AG04450 (cell line): ENCODE measurements around the gene TESK1. TPM values are rescaled to one million over a fixed set of nuclear protein-coding genes. Genes with fewer than 3 reads are reported as not detected.
"Not testable (repeated sequence)": the region's sequence is repeated elsewhere in the genome, so short reads cannot be mapped to it uniquely, and the experiment has no call there.

Experiments used
- CTCF ChIA-PET: fragments of 300-600, 350-600 bp; formaldehyde crosslinking; extraction: SDS; loops from one replicate; lab custom pipeline; 2022; ENCODE audit warnings: antibody characterized with exemption, inconsistent platforms; lab: Charles Lee
- POLR2A ChIA-PET: fragments of 350-600 bp; formaldehyde crosslinking; extraction: SDS; loops from one replicate; lab custom pipeline; 2021; ENCODE audit warnings: antibody characterized with exemption, inconsistent platforms; lab: Yijun Ruan, JAX
- DNase-seq: peaks from one replicate; pipeline ENCODE4 v3.0.0-alpha.2; 2011; ENCODE audit warnings: low read depth, low spot score
- H3K27ac ChIP-seq: one replicate; pipeline ENCODE4 v1.5.1; 2012; ENCODE audit warnings: low read depth, low read length, control low read depth
- H3K27me3 ChIP-seq: one replicate; pipeline ENCODE4 v1.6.0; 2012; ENCODE audit warnings: low read length; ENCODE audit not compliant: control insufficient read depth, insufficient read depth
- H3K4me3 ChIP-seq: 2 replicates; pipeline ENCODE4 v1.5.1; 2011; ENCODE audit warnings: mild to moderate bottlenecking, low read depth, low read length, control low read depth
- H3K9me3 ChIP-seq: 2 replicates; pipeline ENCODE4 v1.5.1; 2012; ENCODE audit warnings: low read length; ENCODE audit not compliant: control insufficient read depth, insufficient read depth
- polyA plus RNA-seq: library from polyadenylated mRNA; depleted of rRNA; stranded (reverse); fragments of >200 nt; gene quantifications from 2 replicates; pipeline ENCODE4 v1.2.3, GENCODE V29; 2011
- TF ChIP-seq, protein P1 (sequence below): IDR thresholded peaks from 2 replicates; pipeline ENCODE4 v1.5.1; 2011; ENCODE audit warnings: low read depth, low read length, control low read depth, inconsistent platforms

The TESK1 gene
- polyA plus RNA-seq, 1 experiment: 12.8 TPM

DNA sequence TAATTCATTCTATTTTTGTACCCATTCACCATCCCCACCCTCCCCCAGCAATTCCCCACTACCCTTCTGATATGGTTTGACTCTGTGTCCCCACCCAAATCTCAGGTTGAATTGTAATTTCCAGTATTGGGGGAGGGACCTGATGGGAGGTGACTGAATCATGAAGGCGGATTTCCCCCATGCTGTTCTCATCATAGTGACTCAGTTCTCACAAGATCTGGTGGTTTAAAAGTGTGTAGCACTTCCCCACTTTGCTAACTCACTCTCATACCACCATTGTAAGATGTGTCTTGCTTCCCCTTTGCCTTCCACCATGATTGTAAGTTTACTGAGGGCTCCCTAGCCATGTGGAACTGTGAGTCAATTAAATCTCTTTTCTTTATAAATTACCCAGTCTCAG is 25.9 kb upstream of the TESK1 start:
- Histone ChIP-seq H3K27me3 (peaks cover 2% of the 10 kb centered on the region), H3K9me3 (peaks cover 14% of the 10 kb centered on the region), H3K4me3 (no peak overlapping the region), H3K27ac (no peak overlapping the region)
- TF ChIP-seq, protein P1, sequence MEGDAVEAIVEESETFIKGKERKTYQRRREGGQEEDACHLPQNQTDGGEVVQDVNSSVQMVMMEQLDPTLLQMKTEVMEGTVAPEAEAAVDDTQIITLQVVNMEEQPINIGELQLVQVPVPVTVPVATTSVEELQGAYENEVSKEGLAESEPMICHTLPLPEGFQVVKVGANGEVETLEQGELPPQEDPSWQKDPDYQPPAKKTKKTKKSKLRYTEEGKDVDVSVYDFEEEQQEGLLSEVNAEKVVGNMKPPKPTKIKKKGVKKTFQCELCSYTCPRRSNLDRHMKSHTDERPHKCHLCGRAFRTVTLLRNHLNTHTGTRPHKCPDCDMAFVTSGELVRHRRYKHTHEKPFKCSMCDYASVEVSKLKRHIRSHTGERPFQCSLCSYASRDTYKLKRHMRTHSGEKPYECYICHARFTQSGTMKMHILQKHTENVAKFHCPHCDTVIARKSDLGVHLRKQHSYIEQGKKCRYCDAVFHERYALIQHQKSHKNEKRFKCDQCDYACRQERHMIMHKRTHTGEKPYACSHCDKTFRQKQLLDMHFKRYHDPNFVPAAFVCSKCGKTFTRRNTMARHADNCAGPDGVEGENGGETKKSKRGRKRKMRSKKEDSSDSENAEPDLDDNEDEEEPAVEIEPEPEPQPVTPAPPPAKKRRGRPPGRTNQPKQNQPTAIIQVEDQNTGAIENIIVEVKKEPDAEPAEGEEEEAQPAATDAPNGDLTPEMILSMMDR: no peak
- ChIA-PET CTCF (no interaction called here), POLR2A (no interaction called here)
- DNase-seq: no peak

DNA sequence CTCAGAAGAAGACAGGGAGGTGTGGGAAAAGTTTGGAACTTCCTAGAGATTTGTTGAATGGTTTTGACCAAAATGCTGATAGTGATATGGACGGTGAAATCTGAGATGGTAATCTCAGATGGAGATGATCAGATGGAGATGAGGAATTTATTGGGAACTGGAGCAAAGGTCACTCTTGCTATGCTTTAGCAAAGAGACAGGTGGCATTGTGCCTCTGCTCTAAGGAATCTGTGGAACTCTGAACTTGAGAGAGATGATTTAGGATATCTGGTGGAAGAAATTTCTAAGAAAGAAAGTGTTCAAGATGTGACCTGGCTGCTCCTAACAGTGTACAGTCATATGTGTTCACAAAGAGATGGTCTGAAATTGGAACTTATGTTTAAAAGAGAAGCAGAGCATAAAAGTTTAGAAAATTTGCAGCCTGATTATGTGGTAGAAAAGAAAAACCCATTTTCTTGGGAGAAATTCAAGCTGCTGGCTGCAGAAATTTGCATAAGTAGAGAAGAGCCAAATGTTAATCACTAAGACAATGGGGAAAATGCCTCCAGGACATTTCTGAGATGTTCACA is 25.3 kb upstream of the TESK1 start:
- CTCF ChIA-PET, H3K27ac ChIP-seq, H3K4me3 ChIP-seq, POLR2A ChIA-PET, H3K27me3 ChIP-seq, DNase-seq: not testable (repeated sequence)
- peaks cover 14% of the 10 kb centered on the region for H3K9me3 ChIP-seq

- DNase-seq, POLR2A ChIA-PET, CTCF ChIA-PET, H3K27ac ChIP-seq, H3K4me3 ChIP-seq: not testable (repeated sequence)
- H3K27me3 ChIP-seq: peaks cover 13% of the 10 kb centered on the region
- H3K9me3 ChIP-seq: peaks cover 14% of the 10 kb centered on the region
Observed at GRCh38 chr9:35583521-35583920, 21.5 kb upstream of the TESK1 start.

GRCh38 chr9:35584681-35585080 is 20.4 kb upstream of the TESK1 start:
- H3K27ac ChIP-seq, DNase-seq, H3K4me3 ChIP-seq, CTCF ChIA-PET, POLR2A ChIA-PET: not testable (repeated sequence)
- Histone ChIP-seq H3K9me3 (peaks cover 14% of the 10 kb centered on the region), H3K27me3 (peaks cover 13% of the 10 kb centered on the region)

DNA sequence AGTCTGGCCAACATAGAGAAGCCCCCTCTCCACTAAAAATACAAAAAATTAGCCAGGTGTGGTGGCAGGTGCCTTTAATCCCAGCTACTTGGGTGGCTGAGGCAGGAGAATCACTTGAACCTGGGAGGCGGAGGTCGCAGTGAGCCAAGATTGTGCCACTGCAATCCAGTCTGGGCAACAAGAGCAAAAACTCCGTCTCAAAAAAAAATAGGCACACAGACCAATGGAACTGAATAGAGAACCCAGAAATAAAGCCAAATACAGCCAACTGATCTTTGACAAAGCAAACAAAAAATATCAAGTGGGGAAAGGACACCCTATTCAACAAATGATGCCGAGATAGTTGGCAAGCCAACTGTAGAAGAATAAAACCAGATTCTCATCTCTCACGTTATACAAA is 16.6 kb upstream of the TESK1 start:
- DNase-seq, CTCF ChIA-PET, H3K4me3 ChIP-seq, H3K9me3 ChIP-seq, H3K27ac ChIP-seq: not testable (repeated sequence)
- peaks cover 15% of the 10 kb centered on the region for H3K27me3 ChIP-seq
- POLR2A ChIA-PET: interaction anchor here (0.6 kb wide), 1 partner anchor 997 kb away, joined by 6 read pairs; no protein-coding TSS in a partner anchor

GRCh38 chr9:35593581-35593980 is 11.5 kb upstream of the TESK1 start:
- Histone ChIP-seq H3K4me3 (no peak overlapping the region), H3K27ac (no peak overlapping the region), H3K9me3 (peaks cover 15% of the 10 kb centered on the region; the same call in 1 of the 2 replicates), H3K27me3 (peaks cover 3% of the 10 kb centered on the region)
- no peak for DNase-seq
- ChIA-PET CTCF (no interaction called here), POLR2A (no interaction called here)
- TF ChIP-seq, protein P1: no peak

DNA sequence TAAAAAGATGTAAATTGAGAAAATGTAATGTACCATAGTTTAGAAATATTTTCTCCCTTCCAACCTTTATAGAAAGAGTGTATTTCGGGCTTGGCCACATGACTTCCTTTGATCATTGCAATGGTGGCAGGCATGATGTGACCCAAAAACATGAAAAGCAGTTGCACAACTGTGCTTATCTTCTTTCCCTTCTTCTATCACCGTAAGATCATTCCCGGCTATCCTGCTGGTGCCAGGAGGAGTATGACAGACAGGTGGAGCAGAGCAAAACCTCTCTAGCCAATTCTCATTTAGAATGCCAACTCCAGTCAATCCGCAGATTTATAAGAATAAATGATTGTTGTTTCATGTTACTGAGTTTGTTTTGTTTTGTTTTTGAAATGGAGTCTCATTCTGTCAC is 10.6 kb upstream of the TESK1 start:
- TF ChIP-seq, protein P1: no peak
- DNase-seq: no peak
- ChIA-PET CTCF (interaction anchor here (0.6 kb wide), 1 partner anchor 317 kb away, joined by 4 read pairs; no protein-coding TSS in a partner anchor), POLR2A (no interaction called here)
- peaks cover 15% of the 10 kb centered on the region for H3K9me3 ChIP-seq
- peaks cover 3% of the 10 kb centered on the region for H3K27me3 ChIP-seq
- no peak overlapping the region for H3K27ac ChIP-seq
- no peak overlapping the region for H3K4me3 ChIP-seq

DNA sequence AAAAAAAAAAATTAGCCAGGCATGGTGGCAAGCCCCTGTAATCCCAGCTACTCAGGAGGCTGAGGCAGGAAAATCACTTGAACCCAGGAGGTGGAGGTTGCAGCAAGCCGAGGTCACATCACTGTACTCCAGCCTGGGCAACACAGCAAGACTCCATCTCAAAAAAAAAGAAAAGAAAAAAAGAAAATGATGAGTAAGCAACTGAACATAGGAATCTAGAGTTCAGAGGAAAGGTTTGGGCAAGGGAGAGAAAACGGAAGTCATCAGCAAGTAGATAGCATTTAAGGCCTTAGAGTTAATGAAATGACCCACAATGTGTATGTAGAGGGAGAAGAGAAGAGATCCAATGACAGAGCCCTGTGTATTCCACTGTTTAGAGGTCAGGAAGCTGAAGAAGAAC is 8.2 kb upstream of the TESK1 start:
- CTCF ChIA-PET, POLR2A ChIA-PET: not testable (repeated sequence)

More for the DNA sequence above, 8.2 kb upstream of the TESK1 start:
- peaks cover 15% of the 10 kb centered on the region for H3K9me3 ChIP-seq
- H3K27me3 ChIP-seq, H3K27ac ChIP-seq, DNase-seq, H3K4me3 ChIP-seq: not testable (repeated sequence)
